ENCODE results near the gene TGOLN2. TPM values are rescaled to one million over a fixed set of nuclear protein-coding genes. Genes with fewer than 3 reads are reported as not detected.

TGOLN2 gene
- total and polyA plus RNA-seq, 2 donors (not counting 3 experiments of a cell fraction or from before 2014, with no cell fraction given), result 112 to 140 TPM

- POLR2A ChIA-PET, result no interaction called here
- no peaks in the 10 kb centered on the region for H3K4me1 ChIP-seq (ENCODE audit: control insufficient read depth, extremely low read depth, insufficient read depth, low read length)
- no peaks in the 10 kb centered on the region for H3K27me3 ChIP-seq (ENCODE audit: control insufficient read depth in 2 of 2, insufficient read depth in 2 of 2, low read length in 2 of 2)
- H4K20me1 ChIP-seq (replicated peaks; ENCODE audit: control insufficient read depth, extremely low read depth, insufficient read depth, low read length), result no peaks in the 10 kb centered on the region
- H2AFZ ChIP-seq (ENCODE audit: low read depth, low read length), result no peak overlapping the region
- peaks cover 0 to 1% of the 10 kb centered on the region in 2 experiments for H3K36me3 ChIP-seq (ENCODE audit: control insufficient read depth in 2 of 2, extremely low read depth in 1 of 2, insufficient read depth in 2 of 2, low read length in 2 of 2)
- H3K9me1 ChIP-seq (replicated peaks; ENCODE audit: control insufficient read depth, extremely low read depth, insufficient read depth, low read length), result no peaks in the 10 kb centered on the region
- H3K9ac ChIP-seq (replicated peaks; ENCODE audit: extremely low read depth, insufficient read depth, low read length), result no peak overlapping the region
- dilution Hi-C loops (cut with MboI; ENCODE audit: extremely low pct_ligation_motif_present, low sequenced_read_pairs) (no loop called here), intact Hi-C loops (cut with micrococcal nuclease) (no loop called here)
- no peak overlapping the region for H3K4me2 ChIP-seq (ENCODE audit: insufficient read depth, low read length)
- no peak overlapping the region for H3K4me3 ChIP-seq (replicated peaks in 1 of 3; ENCODE audit: insufficient read depth in 1 of 3, low read depth in 1 of 3, low read length in 3 of 3)
- no peak for DNase-seq (ENCODE audit: low read depth, low spot score)
- FAIRE-seq, result no peak
- BruUV-seq (replicated peaks), result no TSS peak
- H3K9me3 ChIP-seq (replicated peaks; ENCODE audit: control insufficient read depth, insufficient read depth, low read length), result no peaks in the 10 kb centered on the region
- CTCF ChIA-PET, result interaction anchor here (1.1 to 10.3 kb wide), 6 partner anchors 10 to 220 kb away, joined by 3 to 150 read pairs (median 4); partner anchors contain the start of gene TCF7L1
- H3K27ac ChIP-seq (ENCODE audit: insufficient read depth, low read depth, low read length), result no peak overlapping the region
- TF ChIP-seq MAX (IDR thresholded peaks at IDR 0.05; ENCODE audit: insufficient read depth, insufficient read length) (no peak), POLR2AphosphoS5 (IDR thresholded peaks at IDR 0.05; ENCODE audit: insufficient read depth, low read depth, low read length) (no peak), JUN (IDR thresholded peaks at IDR 0.05; ENCODE audit: borderline replicate concordance, insufficient read depth, insufficient read length, low read depth) (no peak), GATA2 (IDR thresholded peaks at IDR 0.05; ENCODE audit: insufficient read depth, insufficient read length, low read depth, low read length) (no peak), EZH2 (IDR thresholded peaks at IDR 0.05; ENCODE audit: borderline replicate concordance, low read depth, low read length, severe bottlenecking) (no peak), POLR2A (IDR thresholded peaks at IDR 0.05; ENCODE audit: low read depth, low read length) (no peak), FOS (IDR thresholded peaks at IDR 0.05; ENCODE audit: borderline replicate concordance, insufficient read depth, low read length) (no peak), CTCF (IDR thresholded peaks at IDR 0.05; ENCODE audit: extremely low read depth in 1 of 2, insufficient read depth in 1 of 2, low read depth in 1 of 2, low read length in 2 of 2) (no peak), MYC (IDR thresholded peaks at IDR 0.05; ENCODE audit: low read depth, low read length) (no peak)
- H3K79me2 ChIP-seq (ENCODE audit: control insufficient read depth, insufficient read depth, low read length), result no peaks in the 10 kb centered on the region
Observed at GRCh38 chr2:85286918-85287317, 40.9 kb downstream of the TGOLN2 start.

Measured in endothelial cell of umbilical vein (primary cell).